ENCODE data around the gene ATAD1.

- TF ChIP-seq CTCF (IDR thresholded peaks at IDR 0.05; ENCODE audit: borderline replicate concordance, extremely low read depth, low read length, poor library complexity, severe bottlenecking): no peak
- no peak for TF ChIP-seq EZH2 (IDR thresholded peaks at IDR 0.05; ENCODE audit: borderline replicate concordance, low read depth, low read length, severe bottlenecking)
Observed at GRCh38 chr10:87705339-87705738, 112.7 kb downstream of the ATAD1 start.
